Hepatocyte (in vitro differentiated cells): ENCODE measurements around the gene SUPT4H1. TPM values are rescaled to one million over a fixed set of nuclear protein-coding genes. Genes with fewer than 3 reads are reported as not detected.

Experiments used
- DNase-seq: peaks from one replicate; pipeline ENCODE4 v3.0.0-alpha.2; 2016; ENCODE audit warnings: low spot score
- H2AFZ ChIP-seq: fragments of 200-600 bp; sonication (generic); 2 replicates; pipeline ENCODE4 v1.6.0; 2016; ENCODE audit warnings: antibody characterized with exemption, mild to moderate bottlenecking
- H3K27ac ChIP-seq: fragments of 200-600 bp; sonication (generic); 2 replicates; pipeline ENCODE4 v1.5.1; 2016; ENCODE audit warnings: mild to moderate bottlenecking
- H3K27me3 ChIP-seq: fragments of 200-600 bp; sonication (generic); 2 replicates; pipeline ENCODE4 v1.6.1; 2016
- H3K36me3 ChIP-seq: fragments of 200-600 bp; sonication (generic); replicated peaks from 2 replicates; pipeline ENCODE4 v1.5.1; 2016; ENCODE audit warnings: low read depth; ENCODE audit not compliant: insufficient read depth
- H3K4me1 ChIP-seq: fragments of 200-600 bp; sonication (generic); 2 replicates; pipeline ENCODE4 v1.5.1; 2016; ENCODE audit warnings: mild to moderate bottlenecking, moderate library complexity; ENCODE audit not compliant: insufficient read depth
- H3K4me2 ChIP-seq: fragments of 200-600 bp; sonication (generic); 2 replicates; pipeline ENCODE4 v1.6.0; 2016
- H3K4me3 ChIP-seq: fragments of 200-600 bp; sonication (generic); 2 replicates; pipeline ENCODE4 v1.5.1; 2016; ENCODE audit warnings: mild to moderate bottlenecking
- H3K79me2 ChIP-seq: fragments of 200-600 bp; sonication (generic); 2 replicates; pipeline ENCODE4 v1.6.0; 2017; ENCODE audit warnings: mild to moderate bottlenecking
- H3K9me2 ChIP-seq: fragments of 200-600 bp; sonication (generic); replicated peaks from 2 replicates; pipeline ENCODE4 v1.6.0; 2017; ENCODE audit warnings: mild to moderate bottlenecking; ENCODE audit not compliant: insufficient read depth
- H3K9me3 ChIP-seq: fragments of 200-600 bp; sonication (generic); 2 replicates; pipeline ENCODE4 v1.5.1; 2016; ENCODE audit warnings: low read depth, mild to moderate bottlenecking
- H4K20me1 ChIP-seq: fragments of 200-600 bp; sonication (generic); 2 replicates; pipeline ENCODE4 v1.6.0; 2016; ENCODE audit warnings: mild to moderate bottlenecking; ENCODE audit not compliant: insufficient read depth, poor library complexity, severe bottlenecking
- CTCF ChIP-seq: fragments of 200-600 bp; sonication (generic); IDR thresholded peaks from 2 replicates; pipeline ENCODE4 v1.5.1; 2016; ENCODE audit warnings: antibody characterized with exemption, mild to moderate bottlenecking; ENCODE audit not compliant: poor library complexity
- EZH2 ChIP-seq: fragments of 200-600 bp; sonication (generic); IDR thresholded peaks from 2 replicates; pipeline ENCODE4 v1.6.1; 2016; ENCODE audit warnings: antibody characterized with exemption, mild to moderate bottlenecking, borderline replicate concordance
- EZH2phosphoT487 ChIP-seq: fragments of 200-600 bp; sonication (generic); IDR thresholded peaks from one replicate; pipeline ENCODE4 v1.6.1; 2018; ENCODE audit warnings: antibody characterized with exemption, mild to moderate bottlenecking, low read depth, moderate library complexity; ENCODE audit not compliant: unreplicated experiment, severe bottlenecking
- whole genome bisulfite sequencing: methylation state at CpG from one replicate; pipeline ENCODE4 v1.1.6; 2016; ENCODE audit warnings: low lambda C conversion rate; ENCODE audit errors: missing lambda C conversion rate; 5-methylcytosine and 5-hydroxymethylcytosine counted together
- polyA plus RNA-seq: library from polyadenylated mRNA; unstranded; fragments of >200 nt; fragmentation: Nextera tagmentation; extraction: Ambion mirVana; gene quantifications from 2 replicates; pipeline ENCODE4 v1.2.1, GENCODE V29; 2016
- total RNA-seq: library from RNA; depleted of rRNA; stranded (reverse); fragments of >200 nt; gene quantifications from 2 replicates; pipeline ENCODE4 v1.2.3, GENCODE V29; 2014

Gene SUPT4H1
- total and polyA plus RNA-seq, 2 experiments from 2014 or later, result 54.5 to 108 TPM

- peaks cover 64% of the 10 kb centered on the region for H3K4me1 ChIP-seq
- no peaks in the 10 kb centered on the region for H3K36me3 ChIP-seq
- peak overlapping the region; percentile 42 for H3K4me2 ChIP-seq
- no peaks in the 10 kb centered on the region for H4K20me1 ChIP-seq
- no peak overlapping the region for H2AFZ ChIP-seq
- 64% methylated on average over 3 of the region's 3 CpGs for WGBS
- no peak for TF ChIP-seq CTCF
- no peak for TF ChIP-seq EZH2
- TF ChIP-seq EZH2phosphoT487, result no peak
- H3K9me3 ChIP-seq, result no peaks in the 10 kb centered on the region
- H3K27ac ChIP-seq, result peak overlapping the region; percentile 21
- no peaks in the 10 kb centered on the region for H3K27me3 ChIP-seq
- peaks cover 89% of the 10 kb centered on the region for H3K79me2 ChIP-seq
- H3K9me2 ChIP-seq, result no peaks in the 10 kb centered on the region
- no peak overlapping the region for H3K4me3 ChIP-seq
- DNase-seq, result no peak
Observed at GRCh38 chr17:58388302-58389190, 36.5 kb upstream of the SUPT4H1 start.

- H3K9me3 ChIP-seq, result no peaks in the 10 kb centered on the region
- peaks cover 70% of the 10 kb centered on the region for H3K4me1 ChIP-seq
- TF ChIP-seq CTCF (no peak), EZH2 (no peak), EZH2phosphoT487 (no peak)
- H3K79me2 ChIP-seq, result peaks cover 87% of the 10 kb centered on the region
- H3K36me3 ChIP-seq, result no peaks in the 10 kb centered on the region
- DNase-seq, result peak; percentile 27
- no peaks in the 10 kb centered on the region for H3K27me3 ChIP-seq
- H3K9me2 ChIP-seq, result no peaks in the 10 kb centered on the region
- H4K20me1 ChIP-seq, result no peaks in the 10 kb centered on the region
- no peak overlapping the region for H3K4me3 ChIP-seq
- H2AFZ ChIP-seq, result no peak overlapping the region
- H3K4me2 ChIP-seq, result peak overlapping the region; percentile 42
- H3K27ac ChIP-seq, result peak overlapping the region; percentile 60
- 33% methylated on average over 1 of the region's 1 CpG for WGBS
Observed at GRCh38 chr17:58387834-58388233, 35.8 kb upstream of the SUPT4H1 start.

GRCh38 chr17:58386708-58387107, 34.7 kb upstream of the SUPT4H1 start:
- H3K4me3 ChIP-seq, result no peak overlapping the region
- 87% methylated on average over 3 of the region's 3 CpGs for WGBS
- no peak overlapping the region for H3K27ac ChIP-seq

More at GRCh38 chr17:58386708-58387107, 34.7 kb upstream of the SUPT4H1 start:
- Histone ChIP-seq H3K9me3 (no peaks in the 10 kb centered on the region), H2AFZ (no peak overlapping the region), H3K4me1 (peaks cover 72% of the 10 kb centered on the region), H3K79me2 (peaks cover 84% of the 10 kb centered on the region), H3K9me2 (no peaks in the 10 kb centered on the region), H4K20me1 (no peaks in the 10 kb centered on the region), H3K36me3 (no peaks in the 10 kb centered on the region), H3K4me2 (no peak overlapping the region), H3K27me3 (no peaks in the 10 kb centered on the region)
- DNase-seq, result no peak
- no peak for TF ChIP-seq CTCF
- no peak for TF ChIP-seq EZH2
